HepG2 (cell line): Measurements from ENCODE around the gene RAB30. TPM values are rescaled to one million over a fixed set of nuclear protein-coding genes. Genes with fewer than 3 reads are reported as not detected.

Experiments
- ATAC-seq: fragments of 200-7000 bp; cut with Tn5 transposase; 3 replicates; pipeline ENCODE4 v1.9.1; 2020; ENCODE audit warnings: mild to moderate bottlenecking, moderate library complexity
- BruUV-seq: library from RNA; stranded (reverse); fragments of 400-500 nt; replicated peaks from 2 replicates; lab custom pipeline; 2021; lab: Mats Ljungman, UMichigan
- CTCF ChIA-PET: fragments of 300-600 bp; formaldehyde crosslinking; extraction: SDS; loops from one replicate; lab custom pipeline; 2021; ENCODE audit warnings: low total read pairs, inconsistent platforms, low intra/inter-chr PET ratio; lab: Yijun Ruan, JAX
- POLR2A ChIA-PET: fragments of 350-600 bp; sonication (Branson Sonifier 250); formaldehyde crosslinking; loops from one replicate; lab custom pipeline; 2020; ENCODE audit warnings: antibody characterized with exemption, inconsistent platforms; lab: Yijun Ruan, JAX
- DNase-seq: peaks from one replicate; pipeline ENCODE4 v3.0.0-alpha.2; 2015; ENCODE audit warnings: low spot score
- FAIRE-seq: peaks from 3 replicates; lab custom pipeline; 2011; peaks lifted over from hg19 to GRCh38; lab: Jason Lieb, UNC
- H2AFZ ChIP-seq: one replicate; pipeline ENCODE4 v1.6.1; 2011; ENCODE audit warnings: low read length, inconsistent platforms
- H3K27ac ChIP-seq: fragments of 300-600 bp; 3 replicates; pipeline ENCODE4 v1.8.0; 2011; ENCODE audit warnings: mixed run types, mild to moderate bottlenecking, mixed read lengths, low read length, inconsistent platforms; ENCODE audit not compliant: insufficient read depth; ENCODE audit errors: extremely low read length
- H3K27me3 ChIP-seq, 2 experiments: fragments of 200-600 bp in 1 of 2; 2 replicates in 1 of 2; 3 replicates in 1 of 2; pipeline versions ENCODE4 v1.6.0 to v1.8.0; 2011; ENCODE audit warnings: low read length in 2 of 2, mild to moderate bottlenecking in 2 of 2, moderate library complexity in 2 of 2, inconsistent platforms in 1 of 2; ENCODE audit not compliant: insufficient read depth in 2 of 2, control insufficient read depth in 1 of 2
- H3K36me3 ChIP-seq, 2 experiments: fragments of 200-600 bp in 1 of 2; replicated peaks in 1 of 2; 2 replicates in 1 of 2; 3 replicates in 1 of 2; pipeline versions ENCODE4 v1.5.1 to v1.8.0; 2011; ENCODE audit warnings: low read length in 2 of 2, inconsistent platforms in 1 of 2; ENCODE audit not compliant: insufficient read depth in 2 of 2, control insufficient read depth in 1 of 2
- H3K4me1 ChIP-seq: 2 replicates; pipeline ENCODE4 v1.5.1; 2012; ENCODE audit warnings: low read length, inconsistent platforms; ENCODE audit not compliant: insufficient read depth
- H3K4me2 ChIP-seq: 2 replicates; pipeline ENCODE4 v1.6.0; 2011; ENCODE audit warnings: low read depth, low read length, inconsistent platforms
- H3K4me3 ChIP-seq, 3 experiments: fragments of 200-600 bp in 1 of 3; sonication (generic), shearing (Covaris generic) in 1 of 3; replicated peaks in 1 of 3; 2 replicates each; pipeline ENCODE4 v1.5.1; 2011 to 2016; ENCODE audit warnings: low read length in 3 of 3, inconsistent platforms in 2 of 3, low read depth in 2 of 3, mild to moderate bottlenecking in 2 of 3, control low read depth in 1 of 3, mixed read lengths in 1 of 3; ENCODE audit not compliant: insufficient read depth in 1 of 3
- H3K79me2 ChIP-seq: one replicate; pipeline ENCODE4 v1.6.1; 2011; ENCODE audit warnings: low read length, inconsistent platforms; ENCODE audit not compliant: insufficient read depth
- H3K9ac ChIP-seq: 2 replicates; pipeline ENCODE4 v1.6.0; 2011; ENCODE audit warnings: mild to moderate bottlenecking, low read depth, low read length, inconsistent platforms; ENCODE audit not compliant: insufficient read depth
- H3K9me3 ChIP-seq: 2 replicates; pipeline ENCODE4 v1.5.1; 2012; ENCODE audit warnings: mild to moderate bottlenecking, low read length
- H4K20me1 ChIP-seq: 2 replicates; pipeline ENCODE4 v1.6.0; 2011; ENCODE audit warnings: inconsistent platforms, mild to moderate bottlenecking, low read length, moderate library complexity; ENCODE audit not compliant: insufficient read depth
- FOXC1 ChIP-seq: sonication (generic); formaldehyde crosslinking; IDR thresholded peaks from 2 replicates; pipeline ENCODE4 v1.8.0; 2022; ENCODE audit warnings: mild to moderate bottlenecking, missing genetic modification reagents, borderline replicate concordance
- GABPB1 ChIP-seq: IDR thresholded peaks from 2 replicates; pipeline ENCODE4 v1.6.1; 2016; ENCODE audit warnings: mild to moderate bottlenecking, missing genetic modification reagents, moderate library complexity, missing compliant biosample characterization
- HDAC2 ChIP-seq: sonication (generic); formaldehyde crosslinking; IDR thresholded peaks from 2 replicates; pipeline ENCODE4 v1.4.0; 2020; ENCODE audit warnings: missing genetic modification reagents
- MAFG ChIP-seq: sonication (generic); formaldehyde crosslinking; IDR thresholded peaks from 2 replicates; pipeline ENCODE4 v1.5.1; 2020; ENCODE audit warnings: mild to moderate bottlenecking, missing genetic modification reagents
- MIER3 ChIP-seq: IDR thresholded peaks from 2 replicates; pipeline ENCODE4 v1.6.1; 2016; ENCODE audit warnings: missing compliant biosample characterization, borderline replicate concordance
- RNF219 ChIP-seq: sonication (generic); formaldehyde crosslinking; IDR thresholded peaks from 2 replicates; pipeline ENCODE4 v1.5.0; 2020; ENCODE audit warnings: mild to moderate bottlenecking, missing genetic modification reagents
- ZNF12 ChIP-seq: sonication (generic); formaldehyde crosslinking; IDR thresholded peaks from 2 replicates; pipeline ENCODE4 v1.5.0; 2020; ENCODE audit warnings: missing genetic modification reagents
- ZNF468 ChIP-seq: sonication (generic); formaldehyde crosslinking; IDR thresholded peaks from 2 replicates; pipeline ENCODE4 v1.8.0; 2022; ENCODE audit warnings: mild to moderate bottlenecking, moderate library complexity, missing genetic modification reagents
- ZNF839 ChIP-seq: sonication (generic); formaldehyde crosslinking; IDR thresholded peaks from 2 replicates; pipeline ENCODE4 v1.4.0; 2020; ENCODE audit warnings: missing genetic modification reagents, mild to moderate bottlenecking, borderline replicate concordance
- WGBS: methylation state at CpG from one replicate; pipeline ENCODE4 v1.1.6; 2017; ENCODE audit warnings: low lambda C conversion rate; 5-methylcytosine and 5-hydroxymethylcytosine counted together
- in situ Hi-C: cut with HindIII; loops from 2 replicates; pipeline ENCODE4 v1.10.0; 2017; ENCODE audit warnings: low pct_unique_long_range_greater_than_20kb; ENCODE audit not compliant: extremely low pct_ligation_motif_present
- intact Hi-C: fragments of 100-400 bp; cut with micrococcal nuclease; formaldehyde crosslinking; loops from one replicate; pipeline ENCODE4 v1.10.0; 2022; ENCODE audit not compliant: unreplicated experiment
- polyA plus RNA-seq, 8 experiments: library from polyadenylated mRNA; depleted of rRNA in 3 of 8; stranded (reverse) in 7 of 8; unstranded in 1 of 8; fragments of >200 nt; fragmentation: Illumina TruSeq in 4 of 8; extraction: Trizol in 4 of 8; gene quantifications; 2 replicates each; pipeline versions ENCODE4 v1.2.1 to v1.2.3, GENCODE V29; 2011 to 2016; ENCODE audit warnings: low read depth in 4 of 8, missing spikeins in 1 of 8, mixed read lengths in 1 of 8; ENCODE audit not compliant: insufficient read depth in 1 of 8
- total RNA-seq, 5 experiments: library from RNA; depleted of rRNA; stranded (reverse); fragments of >200 nt; fragmentation: Illumina TruSeq; extraction: Trizol; gene quantifications; 2 replicates each; pipeline ENCODE4 v1.2.3, GENCODE V29; 2016; ENCODE audit warnings: low read depth in 1 of 5

Gene RAB30
- total and polyA plus RNA-seq, 2 of the 13 experiments (the other 11 are each of a cell fraction or from before 2014, with no cell fraction given) = 3.7 to 5.0 TPM

- no peaks in the 10 kb centered on the region for H4K20me1 ChIP-seq
- ATAC-seq (no peak), DNase-seq (no peak), FAIRE-seq (no peak)
- H3K9me3 ChIP-seq = no peaks in the 10 kb centered on the region
- no peak overlapping the region for H3K4me2 ChIP-seq
- WGBS = 70% methylated on average over 5 of the region's 5 CpGs
- CTCF ChIA-PET = no interaction called here
- no peaks in the 10 kb centered on the region for H3K36me3 ChIP-seq
- POLR2A ChIA-PET = no interaction called here
- no peak overlapping the region for H3K4me3 ChIP-seq
- TF ChIP-seq HDAC2 (CRISPR knock-in tag) = no peak
- TF ChIP-seq RNF219 = no peak
- TF ChIP-seq MAFG (CRISPR knock-in tag) = no peak
- TF ChIP-seq ZNF468 (CRISPR knock-in tag) = no peak
- no peak for TF ChIP-seq ZNF12
- no peak for TF ChIP-seq ZNF839 (CRISPR knock-in tag)
- TF ChIP-seq FOXC1 = no peak
- no peak for TF ChIP-seq MIER3 (CRISPR knock-in tag)
- no peak for TF ChIP-seq GABPB1
- in situ Hi-C loops = no loop called here
- H3K9ac ChIP-seq = no peak overlapping the region
- no peak overlapping the region for H3K27ac ChIP-seq
- no TSS peak for BruUV-seq
- no peaks in the 10 kb centered on the region for H3K27me3 ChIP-seq
- peaks cover 4% of the 10 kb centered on the region for H3K79me2 ChIP-seq
- peaks cover 46% of the 10 kb centered on the region for H3K4me1 ChIP-seq
- intact Hi-C loops = no loop called here
- H2AFZ ChIP-seq = no peak overlapping the region
These were observed 35.0 kb downstream of the RAB30 start for GRCh38 chr11:83036701-83037100.
